ENCODE data around the gene TGFBR3.
"Not testable (repeated sequence)": the region's sequence is repeated elsewhere in the genome, so short reads cannot be mapped to it uniquely, and the experiment has no call there.

- TF ChIP-seq CTCF (IDR thresholded peaks at IDR 0.05; ENCODE audit: insufficient read depth, low read length, poor library complexity, severe bottlenecking); EZH2phosphoT487 (conservative IDR thresholded peaks at IDR 0.05; ENCODE audit: low read length): not testable (repeated sequence)
Observed at GRCh38 chr1:91666651-91667050, 219.3 kb downstream of the TGFBR3 start.
